Erythroblast (primary cell): ENCODE measurements around the gene MRGPRD.

Experiments used
- GATA1 ChIP-seq: IDR thresholded peaks from 2 replicates; pipeline ENCODE4 v1.6.1; 2011; ENCODE audit warnings: low read depth, mild to moderate bottlenecking, control low read depth, low read length, moderate library complexity
- POLR2A ChIP-seq: IDR thresholded peaks from 2 replicates; pipeline ENCODE4 v1.6.1; 2011; ENCODE audit warnings: mild to moderate bottlenecking, low read length

DNA sequence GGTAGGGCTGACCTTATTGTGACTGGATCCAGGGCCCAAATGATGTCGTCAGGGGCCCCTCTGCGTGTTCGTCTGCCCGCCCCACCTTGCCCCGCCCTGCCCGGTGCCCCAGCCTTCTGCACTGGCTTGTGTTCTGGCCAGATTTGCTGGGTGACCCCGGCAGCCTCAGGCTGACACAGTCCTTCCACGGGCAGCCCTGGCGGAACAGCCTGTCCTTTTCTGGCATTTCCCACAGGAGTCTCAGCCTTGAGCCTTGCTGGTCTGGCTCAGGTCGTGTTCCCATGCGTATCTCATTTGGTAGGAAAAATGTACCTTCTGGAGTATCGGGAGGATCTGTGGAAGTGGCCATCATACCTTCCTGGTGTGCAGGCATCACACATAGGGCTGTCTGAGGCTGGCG is 46.1 kb downstream of the MRGPRD start:
- no peak for TF ChIP-seq POLR2A
- TF ChIP-seq GATA1, result no peak
